H9 (cell line): ENCODE data around the gene CARD11. TPM values are rescaled to one million over a fixed set of nuclear protein-coding genes. Genes with fewer than 3 reads are reported as not detected.

ENCODE experiments used
- DNase-seq: peaks from one replicate; pipeline ENCODE4 v3.0.0-alpha.2; 2017
- H2AFZ ChIP-seq: one replicate; pipeline ENCODE4 v1.6.1; 2013; ENCODE audit warnings: mild to moderate bottlenecking, low read length, control low read depth, moderate library complexity
- H2AK5ac ChIP-seq: 2 replicates; pipeline ENCODE4 v1.6.1; 2013; ENCODE audit warnings: low read length, control low read depth, mixed read lengths; ENCODE audit not compliant: insufficient read length
- H2BK120ac ChIP-seq: one replicate; pipeline ENCODE4 v1.6.1; 2013; ENCODE audit warnings: low read depth, mild to moderate bottlenecking, low read length, control low read depth, inconsistent platforms; ENCODE audit not compliant: poor library complexity, severe bottlenecking
- H2BK12ac ChIP-seq: 2 replicates; pipeline ENCODE4 v1.6.1; 2013; ENCODE audit warnings: low read length, control low read depth, mixed read lengths, low read depth; ENCODE audit not compliant: insufficient read length
- H2BK15ac ChIP-seq: 2 replicates; pipeline ENCODE4 v1.6.1; 2013; ENCODE audit warnings: low read depth, low read length, control low read depth
- H2BK20ac ChIP-seq: one replicate; pipeline ENCODE4 v1.6.1; 2013; ENCODE audit warnings: low read depth, mild to moderate bottlenecking, low read length, control low read depth, inconsistent platforms; ENCODE audit not compliant: poor library complexity, severe bottlenecking
- H2BK5ac ChIP-seq: 2 replicates; pipeline ENCODE4 v1.6.1; 2013; ENCODE audit warnings: low read length, control low read depth, mixed read lengths; ENCODE audit not compliant: insufficient read length
- H3K14ac ChIP-seq: 2 replicates; pipeline ENCODE4 v1.6.1; 2013; ENCODE audit warnings: low read length, control low read depth; ENCODE audit not compliant: insufficient read depth
- H3K18ac ChIP-seq: 2 replicates; pipeline ENCODE4 v1.6.1; 2013; ENCODE audit warnings: low read depth, mild to moderate bottlenecking, mixed read lengths, low read length, control low read depth; ENCODE audit not compliant: insufficient read length
- H3K23ac ChIP-seq: 2 replicates; pipeline ENCODE4 v1.6.1; 2013; ENCODE audit warnings: low read length, control low read depth, mixed read lengths, low read depth; ENCODE audit not compliant: insufficient read length
- H3K23me2 ChIP-seq: 2 replicates; pipeline ENCODE4 v1.6.1; 2013; ENCODE audit warnings: low read depth, mild to moderate bottlenecking, mixed read lengths, low read length, control low read depth; ENCODE audit not compliant: insufficient read length, poor library complexity, severe bottlenecking
- H3K27ac ChIP-seq: 2 replicates; pipeline ENCODE4 v1.5.1; 2013; ENCODE audit warnings: low read length, control low read depth, mixed read lengths, low read depth; ENCODE audit not compliant: insufficient read length
- H3K27me3 ChIP-seq: 2 replicates; pipeline ENCODE4 v1.6.1; 2013; ENCODE audit warnings: low read length, control low read depth, inconsistent platforms; ENCODE audit not compliant: insufficient read depth
- H3K4ac ChIP-seq: 2 replicates; pipeline ENCODE4 v1.6.1; 2013; ENCODE audit warnings: low read depth, mild to moderate bottlenecking, control low read depth, inconsistent platforms, low read length, moderate library complexity
- H3K4me1 ChIP-seq: 2 replicates; pipeline ENCODE4 v1.6.1; 2013; ENCODE audit warnings: low read length, control low read depth, inconsistent platforms; ENCODE audit not compliant: insufficient read depth
- H3K4me2 ChIP-seq: 2 replicates; pipeline ENCODE4 v1.6.1; 2013; ENCODE audit warnings: low read length, control low read depth, mixed read lengths; ENCODE audit not compliant: insufficient read length, insufficient read depth
- H3K56ac ChIP-seq: 2 replicates; pipeline ENCODE4 v1.6.1; 2013; ENCODE audit warnings: low read depth, mild to moderate bottlenecking, mixed read lengths, low read length, control low read depth; ENCODE audit not compliant: insufficient read length
- H3K79me1 ChIP-seq: 2 replicates; pipeline ENCODE4 v1.6.1; 2013; ENCODE audit warnings: low read depth, mild to moderate bottlenecking, moderate library complexity, low read length, control low read depth, inconsistent platforms; ENCODE audit not compliant: insufficient read depth, poor library complexity, severe bottlenecking
- H3K79me2 ChIP-seq: 2 replicates; pipeline ENCODE4 v1.6.1; 2013; ENCODE audit warnings: low read length, control low read depth, inconsistent platforms; ENCODE audit not compliant: insufficient read depth
- H3K9ac ChIP-seq: 2 replicates; pipeline ENCODE4 v1.6.1; 2013; ENCODE audit warnings: low read length, control low read depth, mixed read lengths; ENCODE audit not compliant: insufficient read length; ENCODE audit errors: extremely low read depth
- H3K9me3 ChIP-seq: one replicate; pipeline ENCODE4 v1.6.1; 2013; ENCODE audit warnings: low read depth, low read length, inconsistent platforms; ENCODE audit not compliant: control insufficient read depth
- H3T11ph ChIP-seq: one replicate; pipeline ENCODE4 v1.6.1; 2013; ENCODE audit warnings: mild to moderate bottlenecking, low read length, control low read depth, inconsistent platforms
- H4K20me1 ChIP-seq: one replicate; pipeline ENCODE4 v1.6.1; 2013; ENCODE audit not compliant: control insufficient read depth, insufficient read length, insufficient read depth
- H4K5ac ChIP-seq: 2 replicates; pipeline ENCODE4 v1.6.1; 2013; ENCODE audit warnings: low read depth, mild to moderate bottlenecking, mixed read lengths, low read length, control low read depth; ENCODE audit not compliant: insufficient read length
- H4K8ac ChIP-seq: replicated peaks from 2 replicates; pipeline ENCODE4 v1.6.1; 2013; ENCODE audit warnings: low read length, control low read depth, mixed read lengths, low read depth; ENCODE audit not compliant: insufficient read length
- H4K91ac ChIP-seq: 2 replicates; pipeline ENCODE4 v1.6.1; 2013; ENCODE audit warnings: low read depth, mild to moderate bottlenecking, moderate library complexity, mixed read lengths, low read length, control low read depth; ENCODE audit not compliant: insufficient read length
- H3K27ac Mint-ChIP-seq, 3 experiments: 2 replicates in 2 of 3; 3 replicates in 1 of 3; pipeline ENCODE4 v1.8.0; 2020 to 2021; ENCODE audit warnings: mixed read lengths in 3 of 3, mild to moderate bottlenecking in 1 of 3, moderate library complexity in 1 of 3
- H3K27me3 Mint-ChIP-seq: 2 replicates; pipeline ENCODE4 v1.8.0; 2021; ENCODE audit warnings: low read depth, mild to moderate bottlenecking, moderate library complexity, mixed read lengths
- H3K36me3 Mint-ChIP-seq, 3 experiments: 2 replicates in 2 of 3; 3 replicates in 1 of 3; pipeline ENCODE4 v1.8.0; 2020 to 2021; ENCODE audit warnings: low read depth in 3 of 3, mixed read lengths in 3 of 3; ENCODE audit not compliant: insufficient read depth in 1 of 3
- H3K4me1 Mint-ChIP-seq, 2 experiments: 2 replicates each; pipeline ENCODE4 v1.8.0; 2020; ENCODE audit warnings: mixed read lengths in 2 of 2
- H3K4me3 Mint-ChIP-seq, 2 experiments: 2 replicates in 1 of 2; 3 replicates in 1 of 2; pipeline ENCODE4 v1.8.0; 2020 to 2021; ENCODE audit warnings: mild to moderate bottlenecking in 2 of 2, mixed read lengths in 2 of 2, moderate library complexity in 1 of 2
- H3K9me3 Mint-ChIP-seq, 2 experiments: 2 replicates in 1 of 2; 3 replicates in 1 of 2; pipeline ENCODE4 v1.8.0; 2020; ENCODE audit warnings: mild to moderate bottlenecking in 2 of 2, mixed read lengths in 2 of 2, moderate library complexity in 1 of 2
- WGBS: extraction: QIAGEN DNeasy Blood & Tissue Kit; methylation state at CpG from one replicate; pipeline ENCODE4 v1.1.7; 2013; ENCODE audit warnings: missing lambda C conversion rate, low lambda C conversion rate, mixed read lengths; ENCODE audit not compliant: insufficient read length; ENCODE audit errors: extremely low coverage; 5-methylcytosine and 5-hydroxymethylcytosine counted together
- total RNA-seq: library from RNA; stranded (reverse); gene quantifications from 2 replicates; pipeline ENCODE4 v1.2.1, GENCODE V29; 2021
- TF ChIP-seq, protein P1 (sequence below): fragments of 200-600 bp; sonication (generic); conservative IDR thresholded peaks from 3 replicates; pipeline ENCODE4 v1.8.0; 2021; ENCODE audit warnings: antibody characterized with exemption, mild to moderate bottlenecking

The CARD11 gene
- total RNA-seq, 1 experiment from 2014 or later = 20.0 TPM

DNA sequence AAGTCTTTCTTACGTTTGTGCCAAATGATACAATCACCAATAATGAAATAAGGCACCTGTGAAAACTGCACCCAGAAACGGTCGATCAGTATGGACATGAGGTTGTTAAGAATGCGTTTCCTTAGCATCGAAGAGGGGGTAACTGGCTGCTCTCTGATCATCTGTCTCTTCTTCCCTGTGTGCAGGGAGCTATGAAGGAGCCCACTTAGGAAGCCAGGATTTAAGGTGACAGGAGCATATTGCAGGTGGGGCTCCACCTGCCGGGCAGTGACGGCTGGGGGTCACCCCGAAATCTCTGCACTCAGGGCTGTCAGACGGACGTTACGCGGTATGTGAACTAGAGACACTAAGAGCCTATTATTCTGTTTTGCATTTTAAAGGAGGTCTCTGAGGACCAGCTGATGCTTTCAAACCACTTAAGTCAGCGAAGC lies 64.5 kb downstream of the CARD11 start:
- Mint-ChIP-seq H3K27ac (peak overlapping the region in 2 of 3 experiments; percentile 18 to 81; a peak in 2 of 7 replicates), H3K9me3 (no peaks in the 10 kb centered on the region), H3K36me3 (no peaks in the 10 kb centered on the region; a peak in 1 of 7 replicates), H3K4me3 (peak overlapping the region in 1 of 2 experiments; percentile 67; a peak in 3 of 5 replicates), H3K27me3 (peaks cover 1% of the 10 kb centered on the region; the same call in 1 of the 2 replicates), H3K4me1 (peaks cover 18 to 21% of the 10 kb centered on the region in 2 experiments)
- Histone ChIP-seq H2BK12ac (no peak overlapping the region), H4K20me1 (no peaks in the 10 kb centered on the region), H3K23ac (no peak overlapping the region), H3K79me2 (no peaks in the 10 kb centered on the region), H3K23me2 (no peaks in the 10 kb centered on the region), H2AK5ac (no peak overlapping the region), H3T11ph (no peak overlapping the region), H2BK120ac (no peak overlapping the region), H4K8ac (no peak overlapping the region), H3K4me1 (no peaks in the 10 kb centered on the region; the same call in 1 of the 2 replicates), H3K14ac (no peak overlapping the region), H4K91ac (no peak overlapping the region), H2BK5ac (no peak overlapping the region), H3K27ac (no peak overlapping the region), H3K27me3 (no peaks in the 10 kb centered on the region), H2AFZ (no peak overlapping the region), H3K56ac (no peak overlapping the region), H4K5ac (no peak overlapping the region), H3K4ac (no peak overlapping the region), H3K79me1 (no peaks in the 10 kb centered on the region), H2BK15ac (no peak overlapping the region), H3K9ac (no peak overlapping the region), H3K4me2 (no peak overlapping the region), H3K18ac (no peak overlapping the region), H3K9me3 (no peaks in the 10 kb centered on the region), H2BK20ac (no peak overlapping the region)
- no CpG with 5 or more reads among the region's 13 CpGs for WGBS
- DNase-seq = no peak
- TF ChIP-seq, protein P1, sequence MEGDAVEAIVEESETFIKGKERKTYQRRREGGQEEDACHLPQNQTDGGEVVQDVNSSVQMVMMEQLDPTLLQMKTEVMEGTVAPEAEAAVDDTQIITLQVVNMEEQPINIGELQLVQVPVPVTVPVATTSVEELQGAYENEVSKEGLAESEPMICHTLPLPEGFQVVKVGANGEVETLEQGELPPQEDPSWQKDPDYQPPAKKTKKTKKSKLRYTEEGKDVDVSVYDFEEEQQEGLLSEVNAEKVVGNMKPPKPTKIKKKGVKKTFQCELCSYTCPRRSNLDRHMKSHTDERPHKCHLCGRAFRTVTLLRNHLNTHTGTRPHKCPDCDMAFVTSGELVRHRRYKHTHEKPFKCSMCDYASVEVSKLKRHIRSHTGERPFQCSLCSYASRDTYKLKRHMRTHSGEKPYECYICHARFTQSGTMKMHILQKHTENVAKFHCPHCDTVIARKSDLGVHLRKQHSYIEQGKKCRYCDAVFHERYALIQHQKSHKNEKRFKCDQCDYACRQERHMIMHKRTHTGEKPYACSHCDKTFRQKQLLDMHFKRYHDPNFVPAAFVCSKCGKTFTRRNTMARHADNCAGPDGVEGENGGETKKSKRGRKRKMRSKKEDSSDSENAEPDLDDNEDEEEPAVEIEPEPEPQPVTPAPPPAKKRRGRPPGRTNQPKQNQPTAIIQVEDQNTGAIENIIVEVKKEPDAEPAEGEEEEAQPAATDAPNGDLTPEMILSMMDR = no peak
